GM19463 (cell line): ENCODE data around the gene C1QTNF2.
A peak's percentile ranks its signal among the peaks of the same experiment; 100 is the strongest.
"Not testable (repeated sequence)": the region's sequence is repeated elsewhere in the genome, so short reads cannot be mapped to it uniquely, and the experiment has no call there.

ENCODE experiments used
- ATAC-seq: cut with Tn5 transposase; IDR thresholded peaks from one replicate; pipeline ENCODE4 v1.9.1; 2021; ENCODE audit warnings: mild to moderate bottlenecking, moderate library complexity; ENCODE audit not compliant: unreplicated experiment

The C1QTNF2 gene

GRCh38 chr5:160342413-160342941 is 27.9 kb downstream of the C1QTNF2 start:
- ATAC-seq: no peak

- ATAC-seq: no peak
Observed at GRCh38 chr5:160341309-160341870, 29.0 kb downstream of the C1QTNF2 start.

- ATAC-seq: not testable (repeated sequence)
Observed at GRCh38 chr5:160340513-160340912, 29.9 kb downstream of the C1QTNF2 start.

GRCh38 chr5:160339406-160340130 is 30.9 kb downstream of the C1QTNF2 start:
- ATAC-seq: no peak

GRCh38 chr5:160334716-160335115 is 35.7 kb downstream of the C1QTNF2 start:
- not testable (repeated sequence) for ATAC-seq

GRCh38 chr5:160333721-160334120 is 36.7 kb downstream of the C1QTNF2 start:
- no peak for ATAC-seq

- ATAC-seq: no peak
Observed at GRCh38 chr5:160330212-160330611, 40.2 kb downstream of the C1QTNF2 start.

GRCh38 chr5:160327818-160328217 is 42.6 kb downstream of the C1QTNF2 start:
- no peak for ATAC-seq

GRCh38 chr5:160326981-160327380 is 43.4 kb downstream of the C1QTNF2 start:
- no peak for ATAC-seq

GRCh38 chr5:160325716-160326115 is 44.7 kb downstream of the C1QTNF2 start:
- ATAC-seq: no peak

GRCh38 chr5:160324886-160325285 is 45.5 kb downstream of the C1QTNF2 start:
- ATAC-seq: no peak

- no peak for ATAC-seq
Observed at GRCh38 chr5:160318409-160318808, 52.0 kb downstream of the C1QTNF2 start.

GRCh38 chr5:160317434-160317833 is 53.0 kb downstream of the C1QTNF2 start:
- no peak for ATAC-seq

- ATAC-seq: peak; percentile 39
Observed at GRCh38 chr5:160315968-160316367, 54.5 kb downstream of the C1QTNF2 start.

- ATAC-seq: no peak
Observed at GRCh38 chr5:160312960-160313727, 57.3 kb downstream of the C1QTNF2 start.

GRCh38 chr5:160312134-160312959 is 58.1 kb downstream of the C1QTNF2 start, which contains the start of gene CCNJL:
Gene CCNJL (minus strand): TSS chr5:160312564. CDS start chr5:160311923, 641 bp downstream.
- ATAC-seq: peak; percentile 57

GRCh38 chr5:160311491-160312133 is 58.8 kb downstream of the C1QTNF2 start:
- ATAC-seq: no peak

- ATAC-seq: no peak
Observed at GRCh38 chr5:160310552-160311295, 59.7 kb downstream of the C1QTNF2 start.

GRCh38 chr5:160310140-160310539 is 60.3 kb downstream of the C1QTNF2 start:
- no peak for ATAC-seq
